ENCODE measurements around the gene PTPRT. TPM values are rescaled to one million over a fixed set of nuclear protein-coding genes. Genes with fewer than 3 reads are reported as not detected.

PTPRT gene
- polyA plus RNA-seq, 1 of the 3 experiments (the other 2 are of a cell fraction), result not detected

GRCh38 chr20:42281801-42282200 is 907.9 kb downstream of the PTPRT start:
- ChIA-PET POLR2A (no interaction called here), CTCF (no interaction called here)
- H3K79me2 ChIP-seq (ENCODE audit: insufficient read depth), result no peaks in the 10 kb centered on the region
- H4K20me1 ChIP-seq (ENCODE audit: insufficient read depth), result no peaks in the 10 kb centered on the region
- no peak overlapping the region for H3K4me2 ChIP-seq
- no peaks in the 10 kb centered on the region for H3F3A ChIP-seq (replicated peaks; ENCODE audit: insufficient read depth)
- WGBS (ENCODE audit: low lambda C conversion rate), result 9% methylated on average over 4 of the region's 4 CpGs
- H3K4me3 ChIP-seq (ENCODE audit: low read depth in 2 of 2, low read length in 1 of 2), result no peak overlapping the region
- no peak overlapping the region for H3K9ac ChIP-seq
- H3K36me3 ChIP-seq (replicated peaks in 1 of 2; ENCODE audit: control insufficient read depth in 1 of 2, insufficient read depth in 2 of 2, low read length in 1 of 2), result no peaks in the 10 kb centered on the region
- DNase-seq, result no peak
- H2AFZ ChIP-seq (ENCODE audit: low read depth), result no peak overlapping the region
- no peak overlapping the region for H3K27ac ChIP-seq (ENCODE audit: low read depth in 2 of 2, low read length in 1 of 2)
- 0 out of 2 replicates have a peak, but pooled peaks cover 8% of the 10 kb centered on the region for H3K9me3 ChIP-seq
- TF ChIP-seq NFIC (IDR thresholded peaks at IDR 0.05; ENCODE audit: borderline replicate concordance) (no peak), EZH2phosphoT487 (IDR thresholded peaks at IDR 0.05; ENCODE audit: borderline replicate concordance, low read depth) (no peak), PBX3 (IDR thresholded peaks at IDR 0.05) (no peak), CTCF (IDR thresholded peaks at IDR 0.05) (no peak), FOXJ3 (CRISPR knock-in tag; IDR thresholded peaks at IDR 0.05) (no peak), GABPA (IDR thresholded peaks at IDR 0.05; ENCODE audit: low read depth) (no peak), ELF1 (IDR thresholded peaks at IDR 0.05) (no peak), GATA2 (CRISPR knock-in tag; IDR thresholded peaks at IDR 0.05) (no peak), ZBTB33 (IDR thresholded peaks at IDR 0.05; ENCODE audit: borderline replicate concordance, low read depth) (no peak), USF2 (IDR thresholded peaks at IDR 0.05; ENCODE audit: borderline replicate concordance, low read depth, low read length) (no peak), MXI1 (IDR thresholded peaks at IDR 0.05; ENCODE audit: low read depth, low read length) (no peak), TEAD4 (IDR thresholded peaks at IDR 0.05; ENCODE audit: borderline replicate concordance, insufficient read depth) (no peak), SMC3 (IDR thresholded peaks at IDR 0.05; ENCODE audit: low read depth, low read length) (no peak), RXRA (IDR thresholded peaks at IDR 0.05; ENCODE audit: borderline replicate concordance, low read depth) (no peak), TCF12 (IDR thresholded peaks at IDR 0.05) (no peak), USF1 (IDR thresholded peaks at IDR 0.05; ENCODE audit: borderline replicate concordance, low read depth) (no peak), IRF3 (IDR thresholded peaks at IDR 0.05; ENCODE audit: low read depth, low read length) (no peak), RAD21 (IDR thresholded peaks at IDR 0.05; ENCODE audit: low read length) (no peak), RFX5 (IDR thresholded peaks at IDR 0.05; ENCODE audit: low read length) (no peak), POLR2AphosphoS5 (IDR thresholded peaks at IDR 0.05; ENCODE audit: low read depth, low read length) (no peak)
- no peaks in the 10 kb centered on the region for H3K9me2 ChIP-seq
- H3K27me3 ChIP-seq (ENCODE audit: insufficient read depth), result no peaks in the 10 kb centered on the region
- H3K4me1 ChIP-seq (ENCODE audit: control insufficient read depth in 1 of 2, insufficient read depth in 2 of 2, low read depth in 1 of 2, low read length in 1 of 2), result no peaks in the 10 kb centered on the region

Measured in SK-N-SH (cell line).